Occipital lobe (tissue), 2 donors: ENCODE data around the gene SEMA4D. TPM values are rescaled to one million over a fixed set of nuclear protein-coding genes. Genes with fewer than 3 reads are reported as not detected.

Experiments
- DNase-seq: peaks from one replicate; lab custom pipeline; 2025; lab: John Stamatoyannopoulos, UW
- total RNA-seq: library from RNA; depleted of rRNA; stranded (reverse); fragments of >200 nt; gene quantifications from one replicate; pipeline ENCODE4 v1.2.3, GENCODE V29; 2014

The SEMA4D gene
- total RNA-seq, 1 donor from 2014 or later, result 12.0 TPM

DNA sequence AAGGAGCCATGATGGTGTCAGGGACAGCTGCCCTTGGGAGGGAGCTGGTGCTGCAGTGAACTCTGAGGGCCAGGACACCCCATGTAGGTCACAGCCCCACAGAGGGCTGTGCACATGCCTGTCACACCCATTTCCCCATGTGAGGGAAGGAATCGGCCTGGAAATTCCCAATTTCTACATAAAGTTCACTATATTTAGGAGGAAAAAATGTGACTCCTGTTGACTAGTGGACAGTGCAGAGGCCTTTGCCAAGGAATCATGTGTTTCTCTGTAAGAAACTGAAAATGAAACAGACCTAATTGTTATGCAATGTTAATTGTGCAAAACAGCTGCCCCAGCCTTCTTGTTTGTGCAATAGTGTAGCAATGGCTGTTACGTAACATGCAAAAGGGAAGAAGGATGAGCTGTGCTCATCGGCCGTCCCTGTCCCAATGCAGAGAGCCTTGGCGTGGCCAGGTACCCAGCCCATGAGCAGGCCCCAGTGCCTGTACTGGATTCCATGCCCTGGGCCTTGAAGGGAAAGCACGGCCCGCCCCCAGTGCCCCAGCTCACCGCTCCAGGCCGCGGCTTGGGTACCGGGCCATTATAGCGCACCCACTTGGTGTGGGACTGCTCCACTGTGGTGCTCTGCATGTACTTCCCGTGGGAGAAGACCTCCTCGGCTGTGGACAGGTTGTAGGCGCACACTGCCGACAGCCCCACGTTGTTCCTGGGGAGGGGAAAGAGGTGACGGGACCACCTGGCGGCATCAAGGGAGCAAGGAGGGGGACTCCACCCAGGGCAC is 109.6 kb downstream of the SEMA4D start:
- DNase-seq, result peak; percentile 27

DNA sequence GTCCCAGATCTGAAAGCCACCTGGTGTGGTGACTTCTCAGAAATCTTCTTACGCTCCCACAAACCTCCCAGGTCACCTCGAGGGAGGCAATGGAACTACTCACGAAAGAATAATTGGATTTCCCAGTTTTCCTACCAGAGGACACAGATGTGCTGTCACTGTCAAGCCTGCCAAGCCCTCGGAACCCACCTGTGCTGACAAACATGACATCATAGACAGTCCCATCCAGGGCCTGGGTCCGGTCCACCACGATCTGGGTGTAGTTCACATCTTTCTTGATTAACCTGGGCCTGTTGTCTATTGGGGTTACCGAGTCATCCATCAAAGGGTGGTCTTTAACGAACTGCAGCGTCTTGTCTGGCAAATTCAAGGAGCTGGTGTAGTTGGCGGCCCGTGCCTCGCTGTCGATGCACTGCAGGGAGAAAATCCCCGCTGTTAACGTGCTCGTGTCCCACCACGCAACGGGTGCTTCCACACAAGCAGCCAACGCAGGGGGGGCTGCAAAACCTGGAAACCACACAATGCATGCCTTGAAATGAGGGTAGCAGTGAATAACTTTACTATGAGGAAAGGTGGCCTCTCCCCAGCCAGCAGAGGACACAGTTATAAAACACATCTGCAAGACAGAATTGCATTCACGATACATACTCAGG is 110.6 kb downstream of the SEMA4D start:
- DNase-seq, result no peak

DNA sequence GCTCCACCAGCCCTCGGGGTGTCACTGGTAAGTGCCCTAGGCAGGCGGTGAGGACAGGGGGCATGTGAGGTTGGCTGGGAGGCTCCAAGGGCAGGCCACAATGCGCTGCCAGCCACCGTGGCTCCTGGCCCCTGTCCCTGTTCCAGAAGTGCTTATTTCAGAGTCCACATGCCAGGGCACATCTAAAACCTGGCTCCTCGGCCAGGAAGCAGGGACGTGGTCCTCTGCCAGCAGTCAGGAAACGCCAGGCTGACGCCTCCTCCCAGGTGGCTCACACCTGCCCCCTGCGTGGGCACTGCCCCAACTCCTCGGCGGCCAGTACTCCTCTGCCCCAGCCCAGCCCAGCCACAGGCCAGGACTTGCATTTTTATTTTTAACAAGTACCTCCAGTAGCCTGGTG is 111.1 kb downstream of the SEMA4D start:
- DNase-seq, result no peak

GRCh38 chr9:89386206-89386605 is 111.7 kb downstream of the SEMA4D start:
- DNase-seq, result no peak

- no peak for DNase-seq
These were observed 113.1 kb downstream of the SEMA4D start for GRCh38 chr9:89384783-89385182.

- DNase-seq, result no peak
These were observed 114.1 kb downstream of the SEMA4D start for GRCh38 chr9:89383721-89384300.

DNA sequence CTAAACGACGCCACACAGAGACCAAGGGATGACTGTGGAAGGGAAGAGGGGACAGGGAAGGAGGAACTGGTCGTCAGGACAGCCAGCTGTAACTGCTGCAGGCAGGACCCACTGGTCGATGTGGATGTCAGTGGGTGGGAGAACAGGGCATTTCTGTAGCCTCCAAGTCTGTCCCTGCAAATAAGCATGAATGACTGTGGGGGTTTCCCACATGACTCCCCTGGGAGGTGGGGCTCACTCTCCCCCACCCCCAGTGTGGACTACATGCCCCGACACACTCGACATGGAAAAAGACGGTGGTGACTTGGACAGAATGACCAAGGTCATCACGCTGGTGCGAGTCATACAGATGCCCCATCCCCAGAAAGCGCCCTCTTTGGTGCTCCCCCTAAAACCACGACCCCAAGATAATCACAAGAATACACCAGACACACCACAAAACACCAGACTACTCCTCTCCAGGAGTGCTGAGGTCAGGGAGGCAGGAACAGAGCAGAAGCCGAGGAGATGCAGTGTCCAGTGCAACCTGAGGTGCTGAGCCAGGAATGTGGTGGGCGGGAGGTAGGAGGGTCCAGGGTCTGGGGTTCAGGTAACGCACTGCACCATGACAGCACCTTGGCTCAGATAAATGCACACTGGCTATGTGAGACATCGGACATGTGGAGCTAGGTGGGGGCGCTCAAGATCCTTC is 114.7 kb downstream of the SEMA4D start:
- no peak for DNase-seq

- DNase-seq, result no peak
These were observed 115.6 kb downstream of the SEMA4D start for GRCh38 chr9:89382026-89382986.

DNA sequence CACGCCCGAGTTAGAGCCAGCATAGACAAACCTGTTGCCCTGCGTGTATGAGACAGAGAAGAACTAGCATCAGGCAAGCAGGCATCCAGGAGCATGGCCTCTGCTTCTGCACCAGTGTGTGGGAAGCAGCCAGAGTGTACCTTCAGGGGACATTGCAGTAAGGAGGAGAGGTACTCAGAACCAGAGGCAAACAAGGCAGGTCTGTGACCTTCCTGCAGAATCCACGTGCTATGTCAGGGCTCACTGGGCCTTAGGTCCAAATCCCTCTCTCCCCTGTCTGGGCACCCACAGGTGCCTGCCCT is 116.7 kb downstream of the SEMA4D start:
- no peak for DNase-seq

- no peak for DNase-seq
These were observed 117.2 kb downstream of the SEMA4D start for GRCh38 chr9:89380437-89381307.

GRCh38 chr9:89379508-89380115 is 118.3 kb downstream of the SEMA4D start:
- DNase-seq, result no peak

GRCh38 chr9:89379031-89379430 is 118.9 kb downstream of the SEMA4D start:
- DNase-seq, result no peak

GRCh38 chr9:89378541-89378940 is 119.4 kb downstream of the SEMA4D start:
- no peak for DNase-seq

- DNase-seq, result no peak
These were observed 120.5 kb downstream of the SEMA4D start for GRCh38 chr9:89377411-89377810.

DNA sequence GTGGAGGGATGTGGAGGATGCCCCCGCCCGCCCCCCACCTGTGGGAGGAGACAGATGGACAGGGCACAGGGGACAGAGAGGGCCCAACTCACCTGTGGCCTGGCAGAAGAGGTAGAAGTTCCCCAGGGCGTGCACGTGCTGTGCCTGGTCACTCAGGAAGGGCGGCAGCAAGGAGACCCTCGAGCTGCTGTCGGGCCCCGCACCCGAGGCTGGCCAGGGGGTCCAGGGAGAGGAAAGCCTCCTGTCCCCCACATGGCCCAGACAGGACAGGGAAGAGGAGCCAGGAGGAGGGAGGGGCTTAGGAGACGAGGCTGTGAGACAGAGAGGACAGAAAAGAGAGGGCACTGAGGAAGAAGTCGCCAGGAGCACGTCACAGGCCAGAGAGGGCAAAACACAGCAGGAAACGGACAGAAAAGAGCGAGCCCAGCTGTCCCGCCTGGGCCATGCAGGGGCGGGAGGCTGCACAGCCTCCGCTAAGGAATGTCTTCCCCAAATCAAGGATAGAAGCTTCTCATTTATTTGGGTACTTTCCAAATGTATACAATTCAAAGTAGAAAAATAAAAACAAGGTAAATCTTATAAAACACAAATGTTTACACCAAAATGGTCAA is 121.1 kb downstream of the SEMA4D start:
- no peak for DNase-seq

- no peak for DNase-seq
These were observed 121.6 kb downstream of the SEMA4D start for GRCh38 chr9:89376286-89376685.

DNA sequence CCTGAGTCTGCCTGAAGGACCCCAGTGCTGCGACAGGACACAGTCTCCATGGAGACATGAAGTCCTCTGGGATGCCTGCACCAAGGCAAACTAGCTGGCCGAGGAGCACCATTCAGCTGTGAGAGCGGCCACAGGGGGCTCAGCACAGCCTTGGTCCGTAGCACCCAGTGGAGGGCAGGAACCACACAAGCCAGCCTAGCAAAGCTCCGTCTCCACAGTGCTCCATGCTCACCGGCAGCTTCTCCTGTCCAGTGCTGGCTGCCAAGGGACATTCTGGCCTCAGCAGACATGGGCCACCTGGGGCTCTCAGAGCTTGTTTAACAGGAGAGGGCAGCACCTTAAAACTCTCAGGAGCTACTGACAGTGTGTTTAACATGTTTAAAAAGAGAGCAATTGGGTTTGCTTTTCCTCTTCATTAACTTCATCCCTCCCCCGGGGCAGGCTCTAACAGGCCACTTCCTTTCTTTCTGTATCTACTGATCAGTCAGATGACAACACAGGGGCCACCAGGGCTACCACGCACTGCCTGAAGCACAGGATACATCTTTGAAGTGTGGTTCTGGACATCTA is 122.6 kb downstream of the SEMA4D start:
- no peak for DNase-seq

DNA sequence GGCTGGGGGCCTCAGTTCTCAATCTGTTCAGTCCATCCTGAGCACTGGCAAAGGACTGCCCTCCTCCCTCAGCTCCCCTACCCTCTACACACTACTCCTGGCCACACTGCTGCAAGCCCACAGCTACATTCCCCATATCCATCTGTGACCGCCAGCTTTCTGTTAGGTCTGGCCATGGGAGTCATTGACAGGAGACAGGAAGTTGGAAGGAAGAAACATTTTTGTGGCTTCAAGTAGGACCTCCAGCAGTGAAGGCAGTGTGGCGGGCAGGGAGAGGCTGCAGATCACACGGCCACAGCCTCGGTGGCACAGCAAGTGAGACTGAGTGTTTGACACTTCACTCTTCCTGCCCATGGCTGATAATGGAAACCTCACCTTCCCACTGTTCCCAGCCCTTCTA is 123.7 kb downstream of the SEMA4D start:
- no peak for DNase-seq

GRCh38 chr9:89372979-89373378 is 124.9 kb downstream of the SEMA4D start:
- no peak for DNase-seq
